HG02885 (cell line): Measurements from ENCODE around the gene MYH9.
"Not testable (repeated sequence)": the region's sequence is repeated elsewhere in the genome, so short reads cannot be mapped to it uniquely, and the experiment has no call there.

Source experiments
- ATAC-seq: cut with Tn5 transposase; IDR thresholded peaks from one replicate; pipeline ENCODE4 v1.9.1; 2021; ENCODE audit warnings: mild to moderate bottlenecking; ENCODE audit not compliant: unreplicated experiment, poor library complexity

The MYH9 gene

GRCh38 chr22:36298118-36298517, 89.6 kb downstream of the MYH9 start:
- no peak for ATAC-seq

GRCh38 chr22:36297568-36297967, 90.2 kb downstream of the MYH9 start:
- ATAC-seq, result no peak

- no peak for ATAC-seq
Observed at GRCh38 chr22:36296690-36297089, 91.1 kb downstream of the MYH9 start.

GRCh38 chr22:36295247-36295646, 92.5 kb downstream of the MYH9 start:
- no peak for ATAC-seq

GRCh38 chr22:36294801-36295200, 93.0 kb downstream of the MYH9 start:
- no peak for ATAC-seq

- ATAC-seq, result no peak
Observed at GRCh38 chr22:36294293-36294620, 93.5 kb downstream of the MYH9 start.

- no peak for ATAC-seq
Observed at GRCh38 chr22:36293606-36294292, 94.0 kb downstream of the MYH9 start.

GRCh38 chr22:36292823-36293530, 94.8 kb downstream of the MYH9 start:
- ATAC-seq, result no peak

GRCh38 chr22:36291831-36292740, 95.7 kb downstream of the MYH9 start:
- ATAC-seq, result no peak

GRCh38 chr22:36290391-36291075, 97.2 kb downstream of the MYH9 start:
- ATAC-seq, result not testable (repeated sequence)

GRCh38 chr22:36289948-36290371, 97.8 kb downstream of the MYH9 start:
- ATAC-seq, result not testable (repeated sequence)

- ATAC-seq, result no peak
Observed at GRCh38 chr22:36289406-36289870, 98.3 kb downstream of the MYH9 start.

GRCh38 chr22:36288571-36289405, 99.0 kb downstream of the MYH9 start:
- ATAC-seq, result no peak

- ATAC-seq, result no peak
Observed at GRCh38 chr22:36287881-36288515, 99.8 kb downstream of the MYH9 start.

- ATAC-seq, result no peak
Observed at GRCh38 chr22:36286096-36286957, 101.4 kb downstream of the MYH9 start.

GRCh38 chr22:36285545-36285944, 102.2 kb downstream of the MYH9 start:
- no peak for ATAC-seq

- ATAC-seq, result no peak
Observed at GRCh38 chr22:36285017-36285416, 102.8 kb downstream of the MYH9 start.

- no peak for ATAC-seq
Observed at GRCh38 chr22:36284171-36284571, 103.6 kb downstream of the MYH9 start.
